ENCODE data around the gene PTGES3L. TPM values are rescaled to one million over a fixed set of nuclear protein-coding genes. Genes with fewer than 3 reads are reported as not detected.

The PTGES3L gene
- polyA plus RNA-seq, 1 donor from 2014 or later: 7.8 TPM

DNA sequence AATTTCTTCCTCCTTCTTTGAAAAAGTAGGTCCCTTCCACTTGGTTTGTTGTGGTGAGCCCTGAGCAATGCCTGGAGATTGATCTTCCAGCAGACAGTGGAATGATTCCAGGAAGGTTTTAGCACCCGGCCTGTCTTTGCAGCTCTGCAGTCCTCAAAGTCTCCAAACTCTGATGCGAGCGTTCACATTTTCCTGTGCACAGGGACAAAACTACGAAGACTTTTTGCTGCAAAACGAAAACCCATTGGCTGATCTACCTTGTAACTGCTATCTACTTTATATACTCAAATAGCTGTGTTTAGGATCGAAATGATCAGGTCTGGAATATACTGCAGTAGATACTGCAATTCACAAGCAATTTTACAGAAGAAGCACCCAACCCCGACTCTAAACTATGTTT lies 57.6 kb downstream of the PTGES3L start:
- Histone ChIP-seq H3K9me2 (ENCODE audit: insufficient read depth, low read length) (no peaks in the 10 kb centered on the region), H2AFZ (ENCODE audit: low read depth, low read length) (no peak overlapping the region), H3K27ac (ENCODE audit: low read length) (no peak overlapping the region), H3K9ac (ENCODE audit: low read length) (no peak overlapping the region), H3K4me2 (ENCODE audit: low read length) (no peak overlapping the region), H3K36me3 (ENCODE audit: insufficient read depth, low read length) (no peaks in the 10 kb centered on the region), H3K9me3 (ENCODE audit: low read length) (no peaks in the 10 kb centered on the region), H3K4me3 (ENCODE audit: low read length) (no peak overlapping the region), H3K27me3 (ENCODE audit: insufficient read depth, low read depth, low read length) (no peaks in the 10 kb centered on the region), H4K20me1 (ENCODE audit: insufficient read depth) (no peaks in the 10 kb centered on the region), H3K79me2 (replicated peaks; ENCODE audit: insufficient read depth, low read length) (no peaks in the 10 kb centered on the region), H3F3A (ENCODE audit: insufficient read depth, low read length, poor library complexity, severe bottlenecking) (no peaks in the 10 kb centered on the region)
- TF ChIP-seq, protein P1, sequence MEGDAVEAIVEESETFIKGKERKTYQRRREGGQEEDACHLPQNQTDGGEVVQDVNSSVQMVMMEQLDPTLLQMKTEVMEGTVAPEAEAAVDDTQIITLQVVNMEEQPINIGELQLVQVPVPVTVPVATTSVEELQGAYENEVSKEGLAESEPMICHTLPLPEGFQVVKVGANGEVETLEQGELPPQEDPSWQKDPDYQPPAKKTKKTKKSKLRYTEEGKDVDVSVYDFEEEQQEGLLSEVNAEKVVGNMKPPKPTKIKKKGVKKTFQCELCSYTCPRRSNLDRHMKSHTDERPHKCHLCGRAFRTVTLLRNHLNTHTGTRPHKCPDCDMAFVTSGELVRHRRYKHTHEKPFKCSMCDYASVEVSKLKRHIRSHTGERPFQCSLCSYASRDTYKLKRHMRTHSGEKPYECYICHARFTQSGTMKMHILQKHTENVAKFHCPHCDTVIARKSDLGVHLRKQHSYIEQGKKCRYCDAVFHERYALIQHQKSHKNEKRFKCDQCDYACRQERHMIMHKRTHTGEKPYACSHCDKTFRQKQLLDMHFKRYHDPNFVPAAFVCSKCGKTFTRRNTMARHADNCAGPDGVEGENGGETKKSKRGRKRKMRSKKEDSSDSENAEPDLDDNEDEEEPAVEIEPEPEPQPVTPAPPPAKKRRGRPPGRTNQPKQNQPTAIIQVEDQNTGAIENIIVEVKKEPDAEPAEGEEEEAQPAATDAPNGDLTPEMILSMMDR (IDR thresholded peaks at IDR 0.05; ENCODE audit: poor library complexity, severe bottlenecking): no peak
- TF ChIP-seq MXI1 (conservative IDR thresholded peaks at IDR 0.05; ENCODE audit: poor library complexity, severe bottlenecking): no peak
- TF ChIP-seq POLR2AphosphoS5 (IDR thresholded peaks at IDR 0.05): no peak
- TF ChIP-seq EZH2 (IDR thresholded peaks at IDR 0.05; ENCODE audit: borderline replicate concordance, insufficient read depth, low read length, poor library complexity, severe bottlenecking): no peak
- TF ChIP-seq TAF1 (IDR thresholded peaks at IDR 0.05; ENCODE audit: low read depth): no peak
- no peak for TF ChIP-seq SMC3 (conservative IDR thresholded peaks at IDR 0.05; ENCODE audit: poor library complexity)
- TF ChIP-seq EP300 (conservative IDR thresholded peaks at IDR 0.05; ENCODE audit: poor library complexity, severe bottlenecking): no peak
- TF ChIP-seq RAD21 (conservative IDR thresholded peaks at IDR 0.05): no peak
- TF ChIP-seq, protein P2, sequence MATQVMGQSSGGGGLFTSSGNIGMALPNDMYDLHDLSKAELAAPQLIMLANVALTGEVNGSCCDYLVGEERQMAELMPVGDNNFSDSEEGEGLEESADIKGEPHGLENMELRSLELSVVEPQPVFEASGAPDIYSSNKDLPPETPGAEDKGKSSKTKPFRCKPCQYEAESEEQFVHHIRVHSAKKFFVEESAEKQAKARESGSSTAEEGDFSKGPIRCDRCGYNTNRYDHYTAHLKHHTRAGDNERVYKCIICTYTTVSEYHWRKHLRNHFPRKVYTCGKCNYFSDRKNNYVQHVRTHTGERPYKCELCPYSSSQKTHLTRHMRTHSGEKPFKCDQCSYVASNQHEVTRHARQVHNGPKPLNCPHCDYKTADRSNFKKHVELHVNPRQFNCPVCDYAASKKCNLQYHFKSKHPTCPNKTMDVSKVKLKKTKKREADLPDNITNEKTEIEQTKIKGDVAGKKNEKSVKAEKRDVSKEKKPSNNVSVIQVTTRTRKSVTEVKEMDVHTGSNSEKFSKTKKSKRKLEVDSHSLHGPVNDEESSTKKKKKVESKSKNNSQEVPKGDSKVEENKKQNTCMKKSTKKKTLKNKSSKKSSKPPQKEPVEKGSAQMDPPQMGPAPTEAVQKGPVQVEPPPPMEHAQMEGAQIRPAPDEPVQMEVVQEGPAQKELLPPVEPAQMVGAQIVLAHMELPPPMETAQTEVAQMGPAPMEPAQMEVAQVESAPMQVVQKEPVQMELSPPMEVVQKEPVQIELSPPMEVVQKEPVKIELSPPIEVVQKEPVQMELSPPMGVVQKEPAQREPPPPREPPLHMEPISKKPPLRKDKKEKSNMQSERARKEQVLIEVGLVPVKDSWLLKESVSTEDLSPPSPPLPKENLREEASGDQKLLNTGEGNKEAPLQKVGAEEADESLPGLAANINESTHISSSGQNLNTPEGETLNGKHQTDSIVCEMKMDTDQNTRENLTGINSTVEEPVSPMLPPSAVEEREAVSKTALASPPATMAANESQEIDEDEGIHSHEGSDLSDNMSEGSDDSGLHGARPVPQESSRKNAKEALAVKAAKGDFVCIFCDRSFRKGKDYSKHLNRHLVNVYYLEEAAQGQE (IDR thresholded peaks at IDR 0.05; ENCODE audit: borderline replicate concordance): no peak

DNA sequence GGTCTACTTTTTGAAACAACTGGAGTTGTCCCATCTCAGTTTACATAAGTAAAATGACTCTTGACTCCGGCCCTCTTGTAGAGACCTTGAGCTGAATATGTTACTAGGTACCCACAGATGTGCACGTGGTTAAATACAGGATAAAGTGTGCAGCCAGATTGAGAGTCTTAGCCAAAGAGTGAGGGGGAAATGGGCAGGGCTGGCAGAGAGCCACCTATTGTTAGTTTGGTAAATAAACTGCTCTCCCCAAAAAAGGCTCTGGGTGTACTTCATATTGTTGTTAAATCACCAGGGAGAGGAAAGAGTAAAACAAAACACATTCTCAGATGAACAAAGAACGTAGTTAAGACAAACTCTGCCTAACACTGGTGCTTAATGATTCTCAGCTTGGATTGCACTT lies 59.0 kb downstream of the PTGES3L start:
- Histone ChIP-seq H3K4me3 (ENCODE audit: low read length) (no peak overlapping the region), H3K9ac (ENCODE audit: low read length) (no peak overlapping the region), H3K27me3 (ENCODE audit: insufficient read depth, low read depth, low read length) (no peaks in the 10 kb centered on the region), H3F3A (ENCODE audit: insufficient read depth, low read length, poor library complexity, severe bottlenecking) (no peaks in the 10 kb centered on the region), H3K9me3 (ENCODE audit: low read length) (no peaks in the 10 kb centered on the region), H4K20me1 (ENCODE audit: insufficient read depth) (no peaks in the 10 kb centered on the region), H3K4me2 (ENCODE audit: low read length) (no peak overlapping the region), H3K9me2 (ENCODE audit: insufficient read depth, low read length) (no peaks in the 10 kb centered on the region), H3K36me3 (ENCODE audit: insufficient read depth, low read length) (no peaks in the 10 kb centered on the region), H3K27ac (ENCODE audit: low read length) (no peak overlapping the region), H2AFZ (ENCODE audit: low read depth, low read length) (no peak overlapping the region), H3K79me2 (replicated peaks; ENCODE audit: insufficient read depth, low read length) (no peaks in the 10 kb centered on the region)
- TF ChIP-seq POLR2AphosphoS5 (IDR thresholded peaks at IDR 0.05) (no peak), SMC3 (conservative IDR thresholded peaks at IDR 0.05; ENCODE audit: poor library complexity) (no peak), EZH2 (IDR thresholded peaks at IDR 0.05; ENCODE audit: borderline replicate concordance, insufficient read depth, low read length, poor library complexity, severe bottlenecking) (no peak), RAD21 (conservative IDR thresholded peaks at IDR 0.05) (no peak), MXI1 (conservative IDR thresholded peaks at IDR 0.05; ENCODE audit: poor library complexity, severe bottlenecking) (no peak), TAF1 (IDR thresholded peaks at IDR 0.05; ENCODE audit: low read depth) (no peak), EP300 (conservative IDR thresholded peaks at IDR 0.05; ENCODE audit: poor library complexity, severe bottlenecking) (no peak)
- TF ChIP-seq, protein P2 (IDR thresholded peaks at IDR 0.05; ENCODE audit: borderline replicate concordance): no peak
- TF ChIP-seq, protein P1 (IDR thresholded peaks at IDR 0.05; ENCODE audit: poor library complexity, severe bottlenecking): no peak

All from neural cell (in vitro differentiated cells).